SK-N-SH (cell line): ENCODE data around the gene CENPU. TPM values are rescaled to one million over a fixed set of nuclear protein-coding genes. Genes with fewer than 3 reads are reported as not detected.
"Not testable (repeated sequence)": the region's sequence is repeated elsewhere in the genome, so short reads cannot be mapped to it uniquely, and the experiment has no call there.

ENCODE experiments used
- CTCF ChIA-PET: fragments of 300-600, 350-600 bp; formaldehyde crosslinking; extraction: SDS; loops from one replicate; lab custom pipeline; 2021; lab: Yijun Ruan, JAX
- POLR2A ChIA-PET: fragments of 350-600 bp; sonication (Branson Sonifier 250); formaldehyde crosslinking; extraction: SDS; loops from one replicate; lab custom pipeline; 2020; ENCODE audit warnings: antibody characterized with exemption, inconsistent platforms; lab: Yijun Ruan, JAX
- DNase-seq: peaks from one replicate; pipeline ENCODE4 v3.0.0; 2012
- H2AFZ ChIP-seq: fragments of 200-600 bp; sonication (generic); 2 replicates; pipeline ENCODE4 v1.8.1; 2016; ENCODE audit warnings: antibody characterized with exemption, mild to moderate bottlenecking, low read depth
- H3F3A ChIP-seq: fragments of 200-600 bp; sonication (generic); replicated peaks from 2 replicates; pipeline ENCODE3; 2016; ENCODE audit warnings: antibody characterized with exemption, mild to moderate bottlenecking; ENCODE audit not compliant: insufficient read depth
- H3K27ac ChIP-seq, 2 experiments: fragments of 200-500 bp in 1 of 2; fragments of 200-600 bp in 1 of 2; sonication (Bioruptor generic) in 1 of 2; sonication (generic), shearing (Covaris generic) in 1 of 2; 2 replicates each; pipeline versions ENCODE4 v1.5.1 to v1.6.1; 2014 to 2016; ENCODE audit warnings: low read depth in 2 of 2, inconsistent platforms in 1 of 2, low read length in 1 of 2, mild to moderate bottlenecking in 1 of 2, mixed read lengths in 1 of 2
- H3K27me3 ChIP-seq: fragments of 200-600 bp; sonication (generic), shearing (Covaris generic); 2 replicates; pipeline ENCODE4 v1.6.1; 2016; ENCODE audit warnings: mixed run types; ENCODE audit not compliant: insufficient read depth
- H3K36me3 ChIP-seq, 2 experiments: fragments of 200-500 bp in 1 of 2; fragments of 200-600 bp in 1 of 2; sonication (Bioruptor generic) in 1 of 2; sonication (generic) in 1 of 2; replicated peaks in 1 of 2; 2 replicates each; pipeline versions ENCODE3 to v1.5.1; 2014 to 2016; ENCODE audit warnings: low read length in 1 of 2, mild to moderate bottlenecking in 1 of 2; ENCODE audit not compliant: insufficient read depth in 2 of 2, control insufficient read depth in 1 of 2
- H3K4me1 ChIP-seq, 2 experiments: fragments of 200-500 bp in 1 of 2; fragments of 200-600 bp in 1 of 2; sonication (Bioruptor generic) in 1 of 2; sonication (generic), shearing (Covaris generic) in 1 of 2; 2 replicates each; pipeline versions ENCODE4 v1.5.1 to v1.6.1; 2014 to 2016; ENCODE audit warnings: low read depth in 1 of 2, low read length in 1 of 2, mixed run types in 1 of 2; ENCODE audit not compliant: insufficient read depth in 2 of 2, control insufficient read depth in 1 of 2
- H3K4me2 ChIP-seq: fragments of 200-600 bp; sonication (generic), shearing (Covaris generic); 2 replicates; pipeline ENCODE4 v1.6.1; 2017; ENCODE audit warnings: mixed run types
- H3K4me3 ChIP-seq, 2 experiments: fragments of 200-500 bp in 1 of 2; fragments of 200-600 bp in 1 of 2; sonication (Bioruptor generic) in 1 of 2; sonication (generic), shearing (Covaris generic) in 1 of 2; 2 replicates each; pipeline versions ENCODE4 v1.5.1 to v1.8.1; 2014 to 2016; ENCODE audit warnings: low read depth in 2 of 2, inconsistent platforms in 1 of 2, low read length in 1 of 2, mild to moderate bottlenecking in 1 of 2, mixed read lengths in 1 of 2, moderate library complexity in 1 of 2
- H3K79me2 ChIP-seq: fragments of 200-600 bp; sonication (generic); 2 replicates; pipeline ENCODE4 v1.8.1; 2017; ENCODE audit warnings: mild to moderate bottlenecking; ENCODE audit not compliant: insufficient read depth
- H3K9ac ChIP-seq: fragments of 200-600 bp; sonication (generic); 2 replicates; pipeline ENCODE4 v1.6.1; 2017; ENCODE audit warnings: mixed run types
- H3K9me2 ChIP-seq: fragments of 200-600 bp; sonication (generic); 2 replicates; pipeline ENCODE4 v1.6.1; 2017; ENCODE audit warnings: mixed run types
- H3K9me3 ChIP-seq: fragments of 200-600 bp; sonication (generic); 2 replicates; pipeline ENCODE4 v1.6.1; 2017; ENCODE audit warnings: mixed run types, mild to moderate bottlenecking, moderate library complexity
- H4K20me1 ChIP-seq: fragments of 200-600 bp; sonication (generic); 2 replicates; pipeline ENCODE4 v1.6.1; 2017; ENCODE audit warnings: mild to moderate bottlenecking, mixed run types; ENCODE audit not compliant: insufficient read depth
- GABPA ChIP-seq: IDR thresholded peaks from 2 replicates; pipeline ENCODE4 v1.4.0; 2012; ENCODE audit warnings: low read depth, mild to moderate bottlenecking
- MAX ChIP-seq: IDR thresholded peaks from 2 replicates; pipeline ENCODE4 v1.4.0; 2012; ENCODE audit warnings: low read depth
- REST ChIP-seq: IDR thresholded peaks from 2 replicates; pipeline ENCODE4 v1.6.1; 2012; ENCODE audit warnings: mild to moderate bottlenecking, low read depth, low read length, moderate library complexity
- RFX5 ChIP-seq: IDR thresholded peaks from 2 replicates; pipeline ENCODE4 v1.6.1; 2012; ENCODE audit warnings: mild to moderate bottlenecking, improper control_type of control experiment, low read length
- RXRA ChIP-seq: IDR thresholded peaks from 2 replicates; pipeline ENCODE4 v1.4.0; 2012; ENCODE audit warnings: low read depth, mild to moderate bottlenecking, borderline replicate concordance
- TAF1 ChIP-seq: IDR thresholded peaks from 2 replicates; pipeline ENCODE4 v1.6.1; 2012; ENCODE audit warnings: low read depth, mild to moderate bottlenecking, low read length, moderate library complexity, borderline replicate concordance
- USF2 ChIP-seq: fragments of 150-350 bp; IDR thresholded peaks from 2 replicates; pipeline ENCODE4 v1.6.1; 2017; ENCODE audit warnings: antibody characterized with exemption, low read length, low read depth, borderline replicate concordance
- WGBS: methylation state at CpG from one replicate; pipeline ENCODE4 v1.1.6; 2017; ENCODE audit warnings: low lambda C conversion rate; 5-methylcytosine and 5-hydroxymethylcytosine counted together
- polyA plus RNA-seq, 3 experiments: library from polyadenylated mRNA; depleted of rRNA; stranded (reverse); fragments of >200 nt; gene quantifications; 2 replicates each; pipeline ENCODE4 v1.2.3, GENCODE V29; 2012

Gene CENPU
- polyA plus RNA-seq, 1 of the 3 experiments (the other 2 are of a cell fraction): 8.7 TPM

- no peak for DNase-seq
- POLR2A ChIA-PET: no interaction called here
- no peaks in the 10 kb centered on the region for H3F3A ChIP-seq
- H3K36me3 ChIP-seq: peaks cover 12 to 20% of the 10 kb centered on the region in 2 experiments
- H3K9me3 ChIP-seq: no peaks in the 10 kb centered on the region
- H3K4me1 ChIP-seq: 0 out of 4 replicates have a peak, but pooled peaks cover 0 to 5% of the 10 kb centered on the region in 2 experiments
- H3K9me2 ChIP-seq: no peaks in the 10 kb centered on the region
- H3K79me2 ChIP-seq: no peaks in the 10 kb centered on the region
- H3K27ac ChIP-seq: no peak overlapping the region
- no peak overlapping the region for H3K9ac ChIP-seq
- H2AFZ ChIP-seq: no peak overlapping the region
- TF ChIP-seq MAX (no peak), TAF1 (no peak), GABPA (no peak), RFX5 (no peak), USF2 (no peak)
- TF ChIP-seq, all 33 proteins: peak for 0
- Histone ChIP-seq H3K4me3 (no peak overlapping the region), H4K20me1 (no peaks in the 10 kb centered on the region), H3K4me2 (no peak overlapping the region), H3K27me3 (no peaks in the 10 kb centered on the region)
- CTCF ChIA-PET: interaction anchor here (1.0 kb wide), 1 partner anchor 344 kb away, joined by 3 read pairs; no protein-coding TSS in a partner anchor
Observed at GRCh38 chr4:184660978-184661377, 72.9 kb downstream of the CENPU start.

- DNase-seq, H3K4me2 ChIP-seq, H3K27me3 ChIP-seq, H3K4me1 ChIP-seq, H3K27ac ChIP-seq, H3F3A ChIP-seq, H3K9me2 ChIP-seq, H4K20me1 ChIP-seq, H3K9me3 ChIP-seq, H3K9ac ChIP-seq, H3K79me2 ChIP-seq, POLR2A ChIA-PET, H3K4me3 ChIP-seq, H2AFZ ChIP-seq: not testable (repeated sequence)
- CTCF ChIA-PET: interaction anchor here (0.8 kb wide), 1 partner anchor 438 kb away, joined by 5 read pairs; no protein-coding TSS in a partner anchor
- H3K36me3 ChIP-seq: peaks cover 12% of the 10 kb centered on the region in 2 experiments
- 100% methylated on average over 9 of the region's 9 CpGs for WGBS
Observed at GRCh38 chr4:184657820-184658219, 76.1 kb downstream of the CENPU start.

- no peak for DNase-seq
- POLR2A ChIA-PET: no interaction called here
- Histone ChIP-seq H3K9me3 (no peaks in the 10 kb centered on the region), H3K9ac (no peak overlapping the region), H3K36me3 (peaks cover 12% of the 10 kb centered on the region in 2 experiments), H3K4me2 (no peak overlapping the region), H3K4me1 (0 out of 4 replicates have a peak, but pooled peaks cover 0 to under 1% of the 10 kb centered on the region in 2 experiments), H3K4me3 (no peak overlapping the region), H4K20me1 (no peaks in the 10 kb centered on the region), H2AFZ (no peak overlapping the region), H3F3A (no peaks in the 10 kb centered on the region), H3K79me2 (no peaks in the 10 kb centered on the region), H3K27me3 (no peaks in the 10 kb centered on the region), H3K9me2 (no peaks in the 10 kb centered on the region), H3K27ac (no peak overlapping the region)
- TF ChIP-seq RXRA: no peak
- TF ChIP-seq REST: no peak
- CTCF ChIA-PET: interaction anchor here (0.8 kb wide), 1 partner anchor 439 kb away, joined by 5 read pairs; no protein-coding TSS in a partner anchor
- WGBS: 96% methylated on average over 3 of the region's 3 CpGs
Observed at GRCh38 chr4:184657144-184657543, 76.8 kb downstream of the CENPU start.
